WTC11 (cell line): ENCODE results near the gene ULK4. TPM values are rescaled to one million over a fixed set of nuclear protein-coding genes. Genes with fewer than 3 reads are reported as not detected.

Source experiments
- ATAC-seq: fragments of 200-7000 bp; cut with Tn5 transposase; 2 replicates; pipeline ENCODE4 v1.10.0; 2021; ENCODE audit warnings: mild to moderate bottlenecking, moderate library complexity
- CTCF ChIA-PET: fragments of 300-600 bp; sonication (Branson Sonifier 250); formaldehyde crosslinking; loops from one replicate; lab custom pipeline; 2021; ENCODE audit warnings: antibody characterized with exemption; lab: Charles Lee
- POLR2A ChIA-PET: fragments of 350-600 bp; sonication (Branson Sonifier 250); formaldehyde crosslinking; loops from one replicate; lab custom pipeline; 2021; ENCODE audit warnings: antibody characterized with exemption; lab: Charles Lee
- DNase-seq: peaks from one replicate; pipeline ENCODE4 v3.0.0; 2021; ENCODE audit warnings: low spot score
- H3K27ac Mint-ChIP-seq: 2 replicates; pipeline ENCODE4 v1.8.0; 2021; ENCODE audit warnings: mixed read lengths
- H3K27me3 Mint-ChIP-seq: 2 replicates; pipeline ENCODE4 v1.8.0; 2021; ENCODE audit warnings: low read depth, mild to moderate bottlenecking, moderate library complexity, mixed read lengths
- H3K36me3 Mint-ChIP-seq: 2 replicates; pipeline ENCODE4 v1.8.0; 2021; ENCODE audit warnings: mixed read lengths
- H3K4me1 Mint-ChIP-seq: 2 replicates; pipeline ENCODE4 v1.8.0; 2022; ENCODE audit warnings: mixed read lengths
- H3K4me3 Mint-ChIP-seq: 2 replicates; pipeline ENCODE4 v1.8.0; 2021; ENCODE audit warnings: mild to moderate bottlenecking, moderate library complexity, mixed read lengths
- H3K9me3 Mint-ChIP-seq: 2 replicates; pipeline ENCODE4 v1.8.0; 2021; ENCODE audit warnings: mixed read lengths
- AFF4 ChIP-seq: sonication (generic); formaldehyde crosslinking; IDR thresholded peaks from 2 replicates; pipeline ENCODE4 v1.8.1; 2023; ENCODE audit warnings: mild to moderate bottlenecking, missing genetic modification reagents, borderline replicate concordance
- ESRRA ChIP-seq: sonication (generic); formaldehyde crosslinking; IDR thresholded peaks from 2 replicates; pipeline ENCODE4 v1.8.1; 2022; ENCODE audit warnings: mild to moderate bottlenecking, missing genetic modification reagents, borderline replicate concordance
- FOXK1 ChIP-seq: sonication (generic); formaldehyde crosslinking; IDR thresholded peaks from 2 replicates; pipeline ENCODE4 v1.8.0; 2022; ENCODE audit warnings: mild to moderate bottlenecking, moderate library complexity, missing genetic modification reagents
- FOXP1 ChIP-seq: sonication (generic); formaldehyde crosslinking; IDR thresholded peaks from 2 replicates; pipeline ENCODE4 v1.8.0; 2022; ENCODE audit warnings: missing genetic modification reagents, mild to moderate bottlenecking, moderate library complexity, borderline replicate concordance
- FOXP4 ChIP-seq: sonication (generic); formaldehyde crosslinking; IDR thresholded peaks from 2 replicates; pipeline ENCODE4 v1.8.0; 2022; ENCODE audit warnings: mild to moderate bottlenecking, missing genetic modification reagents
- JAZF1 ChIP-seq: fragments of 250-450 bp; sonication (Bioruptor Pico); IDR thresholded peaks from 2 replicates; pipeline ENCODE4 v1.9.0; 2021; ENCODE audit warnings: moderate library complexity, mild to moderate bottlenecking, inconsistent platforms
- KAT7 ChIP-seq: sonication (generic); formaldehyde crosslinking; IDR thresholded peaks from 2 replicates; pipeline ENCODE4 v1.8.1; 2023; ENCODE audit warnings: missing genetic modification reagents, mild to moderate bottlenecking, borderline replicate concordance
- NFYB ChIP-seq: sonication (generic); formaldehyde crosslinking; conservative IDR thresholded peaks from 2 replicates; pipeline ENCODE4 v1.8.0; 2022; ENCODE audit warnings: low read depth, missing genetic modification reagents
- NR2C2 ChIP-seq: sonication (generic); formaldehyde crosslinking; IDR thresholded peaks from 2 replicates; pipeline ENCODE4 v1.8.0; 2022; ENCODE audit warnings: mild to moderate bottlenecking, missing genetic modification reagents
- PRRX2 ChIP-seq: fragments of 250-450 bp; sonication (Bioruptor Pico); IDR thresholded peaks from 2 replicates; pipeline ENCODE4 v1.8.0; 2021; ENCODE audit warnings: mild to moderate bottlenecking
- SMAD4 ChIP-seq: sonication (generic); formaldehyde crosslinking; IDR thresholded peaks from 2 replicates; pipeline ENCODE4 v1.8.0; 2022; ENCODE audit warnings: mild to moderate bottlenecking, missing genetic modification reagents
- TEAD1 ChIP-seq: sonication (generic); formaldehyde crosslinking; IDR thresholded peaks from 2 replicates; pipeline ENCODE4 v1.8.0; 2022; ENCODE audit warnings: mild to moderate bottlenecking, missing genetic modification reagents
- ZBTB21 ChIP-seq: sonication (generic); formaldehyde crosslinking; IDR thresholded peaks from 2 replicates; pipeline ENCODE4 v1.8.1; 2023; ENCODE audit warnings: mild to moderate bottlenecking, missing genetic modification reagents, borderline replicate concordance
- ZNF281 ChIP-seq: sonication (generic); formaldehyde crosslinking; IDR thresholded peaks from 2 replicates; pipeline ENCODE4 v1.8.0; 2023; ENCODE audit warnings: mild to moderate bottlenecking, missing genetic modification reagents
- ZNF317 ChIP-seq: sonication (generic); formaldehyde crosslinking; IDR thresholded peaks from 2 replicates; pipeline ENCODE4 v1.8.1; 2023; ENCODE audit warnings: low read depth, mild to moderate bottlenecking, moderate library complexity, missing genetic modification reagents, borderline replicate concordance
- total RNA-seq: library from RNA; stranded (reverse); gene quantifications from 3 replicates; pipeline ENCODE4 v1.2.3, GENCODE V29; 2021
- TF ChIP-seq, protein P1 (sequence below): sonication (generic); formaldehyde crosslinking; conservative IDR thresholded peaks from 2 replicates; pipeline ENCODE4 v1.8.1; 2022; ENCODE audit warnings: mild to moderate bottlenecking, missing genetic modification reagents
- TF ChIP-seq, protein P2 (sequence below): sonication (generic); formaldehyde crosslinking; IDR thresholded peaks from 2 replicates; pipeline ENCODE4 v1.8.1; 2022; ENCODE audit warnings: low read depth, missing genetic modification reagents, borderline replicate concordance
- TF ChIP-seq, protein P3 (sequence below): sonication (generic); formaldehyde crosslinking; IDR thresholded peaks from 2 replicates; pipeline ENCODE4 v1.8.0; 2022; ENCODE audit warnings: mild to moderate bottlenecking, missing genetic modification reagents
- TF ChIP-seq, protein P4 (sequence below): sonication (generic); formaldehyde crosslinking; IDR thresholded peaks from 2 replicates; pipeline ENCODE4 v1.8.1; 2023; ENCODE audit warnings: mild to moderate bottlenecking, missing genetic modification reagents, moderate library complexity
- TF ChIP-seq, protein P5 (sequence below): sonication (generic); formaldehyde crosslinking; IDR thresholded peaks from 2 replicates; pipeline ENCODE4 v1.8.0; 2022; ENCODE audit warnings: missing genetic modification reagents

The ULK4 gene
- total RNA-seq, 1 experiment from 2014 or later: 9.2 TPM

GRCh38 chr3:41808618-41809017 is 153.3 kb downstream of the ULK4 start:
- Mint-ChIP-seq H3K4me3 (no peak overlapping the region), H3K9me3 (no peaks in the 10 kb centered on the region), H3K27me3 (no peaks in the 10 kb centered on the region), H3K27ac (no peak overlapping the region), H3K4me1 (peaks cover 4% of the 10 kb centered on the region), H3K36me3 (0 out of 2 replicates have a peak, but pooled peaks cover 2% of the 10 kb centered on the region)
- ChIA-PET CTCF (no interaction called here), POLR2A (no interaction called here)
- DNase-seq: no peak
- no peak for ATAC-seq
- TF ChIP-seq JAZF1 (CRISPR knock-in tag): no peak
- TF ChIP-seq, protein P1, sequence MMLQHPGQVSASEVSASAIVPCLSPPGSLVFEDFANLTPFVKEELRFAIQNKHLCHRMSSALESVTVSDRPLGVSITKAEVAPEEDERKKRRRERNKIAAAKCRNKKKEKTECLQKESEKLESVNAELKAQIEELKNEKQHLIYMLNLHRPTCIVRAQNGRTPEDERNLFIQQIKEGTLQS (CRISPR knock-in tag): no peak
- TF ChIP-seq, protein P2, sequence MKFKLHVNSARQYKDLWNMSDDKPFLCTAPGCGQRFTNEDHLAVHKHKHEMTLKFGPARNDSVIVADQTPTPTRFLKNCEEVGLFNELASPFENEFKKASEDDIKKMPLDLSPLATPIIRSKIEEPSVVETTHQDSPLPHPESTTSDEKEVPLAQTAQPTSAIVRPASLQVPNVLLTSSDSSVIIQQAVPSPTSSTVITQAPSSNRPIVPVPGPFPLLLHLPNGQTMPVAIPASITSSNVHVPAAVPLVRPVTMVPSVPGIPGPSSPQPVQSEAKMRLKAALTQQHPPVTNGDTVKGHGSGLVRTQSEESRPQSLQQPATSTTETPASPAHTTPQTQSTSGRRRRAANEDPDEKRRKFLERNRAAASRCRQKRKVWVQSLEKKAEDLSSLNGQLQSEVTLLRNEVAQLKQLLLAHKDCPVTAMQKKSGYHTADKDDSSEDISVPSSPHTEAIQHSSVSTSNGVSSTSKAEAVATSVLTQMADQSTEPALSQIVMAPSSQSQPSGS (CRISPR knock-in tag): no peak
- no peak for TF ChIP-seq TEAD1 (CRISPR knock-in tag)
- no peak for TF ChIP-seq FOXP4 (CRISPR knock-in tag)
- no peak for TF ChIP-seq FOXK1
- TF ChIP-seq PRRX2 (CRISPR knock-in tag): no peak
- TF ChIP-seq FOXP1: no peak
- no peak for TF ChIP-seq NFYB (CRISPR knock-in tag)
- TF ChIP-seq AFF4 (CRISPR knock-in tag): no peak
- TF ChIP-seq ZBTB21 (CRISPR knock-in tag): no peak
- TF ChIP-seq, protein P3, sequence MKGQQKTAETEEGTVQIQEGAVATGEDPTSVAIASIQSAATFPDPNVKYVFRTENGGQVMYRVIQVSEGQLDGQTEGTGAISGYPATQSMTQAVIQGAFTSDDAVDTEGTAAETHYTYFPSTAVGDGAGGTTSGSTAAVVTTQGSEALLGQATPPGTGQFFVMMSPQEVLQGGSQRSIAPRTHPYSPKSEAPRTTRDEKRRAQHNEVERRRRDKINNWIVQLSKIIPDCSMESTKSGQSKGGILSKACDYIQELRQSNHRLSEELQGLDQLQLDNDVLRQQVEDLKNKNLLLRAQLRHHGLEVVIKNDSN (CRISPR knock-in tag): no peak
- TF ChIP-seq ZNF281: no peak
- no peak for TF ChIP-seq ESRRA (CRISPR knock-in tag)
- TF ChIP-seq, protein P4, sequence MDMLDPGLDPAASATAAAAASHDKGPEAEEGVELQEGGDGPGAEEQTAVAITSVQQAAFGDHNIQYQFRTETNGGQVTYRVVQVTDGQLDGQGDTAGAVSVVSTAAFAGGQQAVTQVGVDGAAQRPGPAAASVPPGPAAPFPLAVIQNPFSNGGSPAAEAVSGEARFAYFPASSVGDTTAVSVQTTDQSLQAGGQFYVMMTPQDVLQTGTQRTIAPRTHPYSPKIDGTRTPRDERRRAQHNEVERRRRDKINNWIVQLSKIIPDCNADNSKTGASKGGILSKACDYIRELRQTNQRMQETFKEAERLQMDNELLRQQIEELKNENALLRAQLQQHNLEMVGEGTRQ (CRISPR knock-in tag): no peak
- no peak for TF ChIP-seq KAT7 (CRISPR knock-in tag)
- TF ChIP-seq SMAD4 (CRISPR knock-in tag): no peak
- no peak for TF ChIP-seq NR2C2 (CRISPR knock-in tag)
- TF ChIP-seq ZNF317 (CRISPR knock-in tag): no peak
- TF ChIP-seq, protein P5, sequence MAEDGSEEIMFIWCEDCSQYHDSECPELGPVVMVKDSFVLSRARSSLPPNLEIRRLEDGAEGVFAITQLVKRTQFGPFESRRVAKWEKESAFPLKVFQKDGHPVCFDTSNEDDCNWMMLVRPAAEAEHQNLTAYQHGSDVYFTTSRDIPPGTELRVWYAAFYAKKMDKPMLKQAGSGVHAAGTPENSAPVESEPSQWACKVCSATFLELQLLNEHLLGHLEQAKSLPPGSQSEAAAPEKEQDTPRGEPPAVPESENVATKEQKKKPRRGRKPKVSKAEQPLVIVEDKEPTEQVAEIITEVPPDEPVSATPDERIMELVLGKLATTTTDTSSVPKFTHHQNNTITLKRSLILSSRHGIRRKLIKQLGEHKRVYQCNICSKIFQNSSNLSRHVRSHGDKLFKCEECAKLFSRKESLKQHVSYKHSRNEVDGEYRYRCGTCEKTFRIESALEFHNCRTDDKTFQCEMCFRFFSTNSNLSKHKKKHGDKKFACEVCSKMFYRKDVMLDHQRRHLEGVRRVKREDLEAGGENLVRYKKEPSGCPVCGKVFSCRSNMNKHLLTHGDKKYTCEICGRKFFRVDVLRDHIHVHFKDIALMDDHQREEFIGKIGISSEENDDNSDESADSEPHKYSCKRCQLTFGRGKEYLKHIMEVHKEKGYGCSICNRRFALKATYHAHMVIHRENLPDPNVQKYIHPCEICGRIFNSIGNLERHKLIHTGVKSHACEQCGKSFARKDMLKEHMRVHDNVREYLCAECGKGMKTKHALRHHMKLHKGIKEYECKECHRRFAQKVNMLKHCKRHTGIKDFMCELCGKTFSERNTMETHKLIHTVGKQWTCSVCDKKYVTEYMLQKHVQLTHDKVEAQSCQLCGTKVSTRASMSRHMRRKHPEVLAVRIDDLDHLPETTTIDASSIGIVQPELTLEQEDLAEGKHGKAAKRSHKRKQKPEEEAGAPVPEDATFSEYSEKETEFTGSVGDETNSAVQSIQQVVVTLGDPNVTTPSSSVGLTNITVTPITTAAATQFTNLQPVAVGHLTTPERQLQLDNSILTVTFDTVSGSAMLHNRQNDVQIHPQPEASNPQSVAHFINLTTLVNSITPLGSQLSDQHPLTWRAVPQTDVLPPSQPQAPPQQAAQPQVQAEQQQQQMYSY (CRISPR knock-in tag): no peak
